ENCODE data around the gene PRCC. TPM values are rescaled to one million over a fixed set of nuclear protein-coding genes. Genes with fewer than 3 reads are reported as not detected.
A peak's percentile ranks its signal among the peaks of the same experiment; 100 is the strongest.

PRCC gene
- total RNA-seq, 2 experiments from 2014 or later = 49.5 to 50.0 TPM

DNA sequence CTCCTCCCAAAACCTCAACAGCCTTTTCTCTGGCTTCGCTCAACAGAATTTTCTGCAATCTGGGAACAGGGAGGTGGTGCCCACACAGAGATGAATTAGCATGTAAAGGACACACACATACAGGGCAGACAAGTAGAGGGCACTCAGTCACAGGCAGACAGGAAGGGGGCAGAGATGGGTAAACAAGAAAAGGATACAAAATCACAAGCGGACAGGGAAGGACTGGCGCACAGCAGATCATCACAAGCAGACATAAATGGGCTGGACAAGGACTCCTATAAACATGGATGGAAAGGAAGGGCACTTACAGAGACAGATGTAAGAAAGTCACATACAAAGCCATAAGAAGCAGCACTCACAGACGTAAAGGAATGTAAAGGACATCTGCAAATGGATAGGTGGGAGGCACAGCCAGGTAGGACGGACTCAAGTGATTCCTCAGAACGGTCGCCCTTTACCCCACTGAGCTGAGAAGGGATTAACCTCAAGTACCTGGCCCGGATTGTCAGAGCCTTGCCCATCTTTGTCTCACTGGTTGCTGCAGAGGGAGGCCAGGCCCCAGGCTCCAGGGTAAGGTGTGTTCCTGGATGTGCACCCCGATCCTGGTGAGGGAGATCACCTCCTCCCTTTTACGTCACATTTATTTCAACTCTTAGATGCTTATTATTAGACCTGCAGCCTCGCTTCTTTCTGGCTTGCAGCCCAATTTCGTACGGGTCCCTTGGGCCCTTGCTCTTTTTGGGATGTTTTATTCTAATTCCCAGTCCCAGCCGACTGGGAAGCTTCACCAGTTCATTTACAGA is 836 bp upstream of the PRCC start:
- H3K36me3 ChIP-seq (ENCODE audit: insufficient read depth, low read length) = peaks cover 12% of the 10 kb centered on the region
- Mint-ChIP-seq H3K9me3 (no peaks in the 10 kb centered on the region), H3K27ac (no peak overlapping the region), H3K4me3 (no peak overlapping the region), H3K27me3 (no peaks in the 10 kb centered on the region), H3K4me1 (ENCODE audit: low read depth) (peaks cover 33% of the 10 kb centered on the region), H3K36me3 (ENCODE audit: low read depth) (peaks cover 20% of the 10 kb centered on the region)
- no peaks in the 10 kb centered on the region for H3K9me3 ChIP-seq (ENCODE audit: control insufficient read depth in 1 of 2, insufficient read depth in 1 of 2, low read length in 2 of 2)
- H3K4me1 ChIP-seq (ENCODE audit: insufficient read depth, low read length) = peaks cover 39% of the 10 kb centered on the region
- intact Hi-C loops (cut with DNase I, micrococcal nuclease) = loop anchor here in 1 of 2 experiments (1.0 to 10.0 kb wide), 6 partner anchors 14 to 714 kb away; partner anchors contain the start of genes ISG20L2, LAMTOR2, MEF2D and METTL25B
- H3K4me3 ChIP-seq (ENCODE audit: low read length) = peak overlapping the region; percentile 87
- peak overlapping the region; percentile 73 to 85 for H3K27ac ChIP-seq (ENCODE audit: low read depth in 1 of 2, low read length in 2 of 2)
- ChIA-PET CTCF (interaction anchor here (0.9 to 5.6 kb wide), 10 partner anchors 14 to 125 kb away, joined by 3 to 54 read pairs (median 6); partner anchors contain the start of genes HDGF, ISG20L2, METTL25B and MRPL24), POLR2A (interaction anchor here (0.6 to 4.2 kb wide), 16 partner anchors 10 to 788 kb away, joined by 3 to 169 read pairs (median 5); partner anchors contain the start of genes ARHGEF2, CRABP2, HDGF and ISG20L2)
- DNase-seq (peak in 2 of 14 experiments; percentile 16 to 22), ATAC-seq (ENCODE audit: poor library complexity) (peak; percentile 1)
- no peak for TF ChIP-seq CTCF (IDR thresholded peaks at IDR 0.05)
- no peaks in the 10 kb centered on the region for H3K27me3 ChIP-seq (ENCODE audit: control insufficient read depth in 1 of 2, insufficient read depth in 2 of 2, low read length in 2 of 2)

GRCh38 chr1:156767879-156768604 is 707 bp downstream of the PRCC start:
- Histone ChIP-seq H3K4me1 (ENCODE audit: insufficient read depth, low read length) (peaks cover 47% of the 10 kb centered on the region), H3K27ac (ENCODE audit: low read depth in 1 of 2, low read length in 2 of 2) (peak overlapping the region; percentile 96), H3K9me3 (ENCODE audit: control insufficient read depth in 1 of 2, insufficient read depth in 1 of 2, low read length in 2 of 2) (no peaks in the 10 kb centered on the region), H3K27me3 (ENCODE audit: control insufficient read depth in 1 of 2, insufficient read depth in 2 of 2, low read length in 2 of 2) (no peaks in the 10 kb centered on the region), H3K4me3 (ENCODE audit: low read length) (peak overlapping the region; percentile 87), H3K36me3 (ENCODE audit: insufficient read depth, low read length) (peaks cover 23% of the 10 kb centered on the region)
- Mint-ChIP-seq H3K27me3 (no peaks in the 10 kb centered on the region), H3K36me3 (ENCODE audit: low read depth) (peaks cover 31% of the 10 kb centered on the region), H3K4me3 (no peak overlapping the region), H3K4me1 (ENCODE audit: low read depth) (peaks cover 45% of the 10 kb centered on the region), H3K9me3 (no peaks in the 10 kb centered on the region), H3K27ac (no peak overlapping the region)
- intact Hi-C loops (cut with DNase I, micrococcal nuclease) = loop anchor here (1.0 to 10.0 kb wide), 6 partner anchors 27 to 716 kb away; partner anchors contain the start of genes ISG20L2 (in 2 of the 2), METTL25B (in 2 of the 2), LAMTOR2 (in 1 of the 2) and MEF2D (in 1 of the 2)
- TF ChIP-seq CTCF (IDR thresholded peaks at IDR 0.05) = no peak
- ChIA-PET CTCF (interaction anchor here (0.9 to 5.6 kb wide), 10 partner anchors 16 to 123 kb away, joined by 3 to 54 read pairs (median 6); partner anchors contain the start of genes HDGF, ISG20L2, METTL25B and MRPL24), POLR2A (interaction anchor here (0.6 to 4.2 kb wide), 21 partner anchors 11 to 790 kb away, joined by 3 to 169 read pairs (median 4); partner anchors contain the start of genes ARHGEF2, CRABP2, HDGF and ISG20L2)
- DNase-seq = peak in 9 of 14 experiments; percentile 8 to 74 (median 27)
- ATAC-seq (ENCODE audit: poor library complexity) = no peak

All from CD4-positive, alpha-beta T cell (primary cell).